ENCODE measurements around the gene NHERF2.
"Not testable (repeated sequence)": the region's sequence is repeated elsewhere in the genome, so short reads cannot be mapped to it uniquely, and the experiment has no call there.

Gene NHERF2

GRCh38 chr16:2029350-2029749 lies 2.6 kb downstream of the NHERF2 start:
- no peak for DNase-seq

GRCh38 chr16:2030036-2030435 lies 3.3 kb downstream of the NHERF2 start:
- DNase-seq, result no peak

- no peak for DNase-seq
Measured at GRCh38 chr16:2031081-2031577, 4.4 kb downstream of the NHERF2 start.

- no peak for DNase-seq
Measured at GRCh38 chr16:2032285-2033056, 5.8 kb downstream of the NHERF2 start.

GRCh38 chr16:2033057-2033908 lies 6.6 kb downstream of the NHERF2 start:
- DNase-seq, result peak; percentile 47

GRCh38 chr16:2033909-2034695 lies 7.4 kb downstream of the NHERF2 start:
- DNase-seq, result not testable (repeated sequence)

- DNase-seq, result no peak
Measured at GRCh38 chr16:2034696-2035430, 8.2 kb downstream of the NHERF2 start.

- DNase-seq, result peak; percentile 80
Measured at GRCh38 chr16:2035431-2036199, 8.9 kb downstream of the NHERF2 start.

GRCh38 chr16:2036200-2036966 lies 9.7 kb downstream of the NHERF2 start:
- no peak for DNase-seq

- DNase-seq, result no peak
Measured at GRCh38 chr16:2037115-2037514, 10.4 kb downstream of the NHERF2 start.

GRCh38 chr16:2037647-2038381 lies 11.1 kb downstream of the NHERF2 start:
- no peak for DNase-seq

GRCh38 chr16:2038382-2039231 lies 11.9 kb downstream of the NHERF2 start:
- DNase-seq, result no peak

- DNase-seq, result peak; percentile 32
Measured at GRCh38 chr16:2039274-2040031, 12.8 kb downstream of the NHERF2 start.

GRCh38 chr16:2040041-2040786 lies 13.5 kb downstream of the NHERF2 start:
- no peak for DNase-seq

GRCh38 chr16:2040787-2041522 lies 14.3 kb downstream of the NHERF2 start:
- DNase-seq, result no peak

- no peak for DNase-seq
Measured at GRCh38 chr16:2042171-2042985, 15.7 kb downstream of the NHERF2 start.
